HG03135 (cell line): ENCODE measurements around the gene PRKAR1B.

Experiments
- ATAC-seq: cut with Tn5 transposase; IDR thresholded peaks from one replicate; pipeline ENCODE4 v1.9.1; 2021; ENCODE audit warnings: mild to moderate bottlenecking, moderate library complexity; ENCODE audit not compliant: unreplicated experiment

Gene PRKAR1B

DNA sequence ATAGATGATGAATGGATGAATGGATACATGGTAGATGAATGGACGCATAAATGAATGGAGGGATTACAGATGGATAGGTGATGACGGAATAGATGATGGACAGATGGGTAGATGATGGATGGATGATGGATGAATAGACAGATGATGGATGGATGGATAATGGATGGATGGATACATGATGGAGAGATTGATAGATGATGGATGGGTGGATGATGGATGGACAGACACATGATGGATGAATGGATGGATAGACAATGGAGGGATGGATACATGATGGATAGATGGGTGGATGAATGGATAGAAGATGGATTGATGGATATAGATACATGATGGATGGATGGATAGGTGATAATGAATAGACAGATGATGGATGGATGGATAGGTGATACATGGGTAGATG lies 198.6 kb downstream of the PRKAR1B start:
- no peak for ATAC-seq

DNA sequence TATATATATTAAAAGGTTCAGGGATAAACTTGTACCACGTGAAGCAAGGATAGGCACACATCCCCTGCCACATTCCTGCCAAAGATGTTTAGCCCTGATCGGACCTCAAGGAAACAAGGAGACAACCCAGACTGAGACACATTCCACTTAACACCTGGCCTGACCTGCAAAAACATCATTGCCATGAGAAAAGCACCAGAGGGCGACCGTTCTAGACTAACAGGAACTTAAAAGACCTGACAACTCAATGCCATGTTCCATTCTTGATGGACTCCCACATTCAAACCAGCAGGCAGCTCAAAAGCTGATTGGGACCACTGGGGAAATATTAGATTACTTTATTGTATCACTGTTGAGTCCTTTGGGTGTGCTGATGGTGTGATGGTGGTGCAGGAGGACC lies 199.4 kb downstream of the PRKAR1B start:
- no peak for ATAC-seq

DNA sequence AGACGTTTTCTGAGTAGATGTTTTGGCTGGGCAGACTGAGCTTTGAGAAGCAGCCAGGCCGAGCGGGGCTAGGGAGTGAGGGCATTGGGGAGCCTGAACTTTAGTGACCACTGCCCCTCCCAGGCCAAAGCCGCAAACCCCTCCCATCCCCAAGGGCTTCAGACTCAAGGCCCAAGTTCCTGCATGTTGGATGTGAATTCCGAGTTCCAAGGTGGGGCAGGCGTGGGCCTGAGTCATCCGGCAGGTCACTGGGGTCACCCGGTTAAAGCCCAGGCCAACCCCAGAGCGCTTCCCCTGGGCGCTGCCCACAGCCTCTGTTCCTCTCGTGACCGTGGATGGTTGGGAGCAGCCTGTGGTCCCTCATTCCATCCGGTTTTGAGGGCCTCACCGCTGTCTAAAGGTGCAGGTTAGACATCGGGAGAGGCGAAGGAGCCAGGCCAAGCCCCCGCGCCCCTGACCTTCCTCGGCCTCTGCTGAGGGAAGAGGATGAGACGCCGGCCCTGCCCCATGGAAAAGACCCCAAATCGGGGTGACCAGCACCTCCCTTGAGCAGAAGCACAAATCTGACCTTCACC lies 200.5 kb downstream of the PRKAR1B start:
- no peak for ATAC-seq

DNA sequence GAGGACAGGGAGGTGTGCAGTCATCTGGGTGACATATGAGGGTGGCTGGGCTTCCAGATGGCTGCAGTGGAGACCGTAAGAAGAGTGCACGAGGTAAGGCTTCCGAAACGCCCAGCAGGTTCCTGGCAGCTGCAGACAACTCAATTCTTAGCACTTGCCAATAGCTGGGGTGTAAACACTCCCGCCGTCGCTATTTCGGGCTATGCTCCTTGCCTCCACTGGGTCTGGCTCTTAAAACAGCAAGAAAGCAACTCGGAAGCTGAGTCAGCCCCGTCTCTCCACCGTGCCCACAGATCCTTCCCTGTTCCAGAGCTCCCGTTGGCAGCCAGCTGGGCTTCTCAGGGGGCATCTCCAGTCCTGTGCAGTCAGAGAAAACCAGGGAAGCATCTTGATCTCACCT lies 201.3 kb downstream of the PRKAR1B start:
- no peak for ATAC-seq

DNA sequence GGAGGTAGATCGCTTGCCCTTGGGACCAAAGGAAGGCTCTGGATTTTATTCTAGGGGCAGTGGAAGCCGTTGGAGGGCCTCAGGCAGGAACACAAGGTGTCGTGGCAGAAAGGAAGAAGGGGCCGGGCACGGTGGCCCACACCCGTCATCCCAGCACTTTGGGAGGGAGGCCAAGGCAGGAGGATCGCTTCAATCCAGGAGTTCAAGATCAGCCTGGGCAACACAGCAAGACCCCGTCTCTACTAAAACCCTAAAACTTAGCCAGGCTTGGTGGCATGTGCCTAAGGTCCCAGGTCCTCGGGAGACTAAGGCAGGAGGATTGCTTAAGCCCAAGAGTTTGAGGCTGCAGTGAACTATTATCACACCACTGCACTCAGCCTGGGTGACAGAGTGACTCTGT lies 202.3 kb downstream of the PRKAR1B start:
- ATAC-seq, result no peak

DNA sequence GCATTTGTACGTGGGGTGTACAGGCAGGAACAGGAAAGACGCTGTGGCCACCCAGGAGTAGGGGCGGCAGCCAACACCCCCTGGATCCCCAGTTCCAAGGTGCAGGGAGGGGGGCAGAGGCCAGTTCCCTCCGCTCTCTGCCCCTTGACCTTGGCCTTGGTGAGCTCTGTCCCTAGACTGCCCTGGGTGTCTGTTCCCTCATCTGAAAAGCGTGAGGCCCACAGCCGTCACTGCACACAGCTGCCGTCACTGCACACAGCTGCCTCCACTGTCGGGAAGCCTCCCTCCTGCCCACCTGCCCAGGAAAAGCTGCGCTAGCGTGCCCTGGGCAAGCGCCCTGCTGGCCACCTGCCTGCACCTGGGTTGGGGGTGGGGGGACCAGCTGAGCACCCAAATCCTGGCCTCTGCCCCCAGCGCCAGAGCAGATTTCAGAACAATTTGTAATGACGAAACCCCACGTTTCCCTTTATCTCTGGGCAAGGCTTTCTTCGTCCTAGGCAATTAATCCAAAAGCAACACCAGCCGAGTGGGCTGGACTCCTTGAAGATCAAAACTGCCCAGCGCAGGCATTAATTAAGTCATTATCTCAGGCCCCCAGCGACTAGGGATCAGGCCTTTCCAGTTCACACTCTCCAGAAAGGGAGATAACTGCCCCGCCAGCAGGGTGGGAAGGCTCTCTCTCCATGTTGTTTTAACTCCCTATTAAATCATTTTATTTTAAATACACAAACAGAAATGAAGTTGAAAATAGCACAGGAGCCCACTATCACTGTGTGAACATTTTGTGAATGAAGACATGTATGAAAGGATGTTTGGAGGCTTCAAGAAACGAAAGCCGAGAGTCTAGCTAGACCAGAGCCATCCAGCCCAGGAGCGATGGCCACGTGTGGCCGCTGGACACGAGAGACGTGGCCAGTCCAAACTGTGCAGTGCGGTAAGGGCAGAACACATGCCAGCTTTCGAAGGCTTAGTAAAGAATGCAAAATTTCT lies 203.4 kb downstream of the PRKAR1B start:
- no peak for ATAC-seq

DNA sequence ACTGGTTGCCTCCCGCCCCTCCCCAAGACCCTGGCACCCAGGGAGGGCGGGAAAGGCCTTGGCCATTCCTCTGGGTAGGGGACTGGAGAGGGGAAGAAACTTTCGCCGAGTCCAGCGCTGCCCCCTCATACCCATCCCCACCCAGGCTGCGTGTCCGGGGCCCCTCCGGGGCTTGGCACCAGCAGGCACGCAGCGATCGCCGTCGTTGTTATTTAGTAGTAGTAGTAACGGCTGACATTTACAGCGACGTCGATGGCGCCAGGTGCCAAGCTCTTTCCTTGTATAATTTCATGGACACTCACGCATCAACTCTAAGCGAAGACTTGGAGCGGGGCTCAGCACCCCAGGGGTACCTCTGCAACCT lies 204.1 kb downstream of the PRKAR1B start:
- no peak for ATAC-seq

DNA sequence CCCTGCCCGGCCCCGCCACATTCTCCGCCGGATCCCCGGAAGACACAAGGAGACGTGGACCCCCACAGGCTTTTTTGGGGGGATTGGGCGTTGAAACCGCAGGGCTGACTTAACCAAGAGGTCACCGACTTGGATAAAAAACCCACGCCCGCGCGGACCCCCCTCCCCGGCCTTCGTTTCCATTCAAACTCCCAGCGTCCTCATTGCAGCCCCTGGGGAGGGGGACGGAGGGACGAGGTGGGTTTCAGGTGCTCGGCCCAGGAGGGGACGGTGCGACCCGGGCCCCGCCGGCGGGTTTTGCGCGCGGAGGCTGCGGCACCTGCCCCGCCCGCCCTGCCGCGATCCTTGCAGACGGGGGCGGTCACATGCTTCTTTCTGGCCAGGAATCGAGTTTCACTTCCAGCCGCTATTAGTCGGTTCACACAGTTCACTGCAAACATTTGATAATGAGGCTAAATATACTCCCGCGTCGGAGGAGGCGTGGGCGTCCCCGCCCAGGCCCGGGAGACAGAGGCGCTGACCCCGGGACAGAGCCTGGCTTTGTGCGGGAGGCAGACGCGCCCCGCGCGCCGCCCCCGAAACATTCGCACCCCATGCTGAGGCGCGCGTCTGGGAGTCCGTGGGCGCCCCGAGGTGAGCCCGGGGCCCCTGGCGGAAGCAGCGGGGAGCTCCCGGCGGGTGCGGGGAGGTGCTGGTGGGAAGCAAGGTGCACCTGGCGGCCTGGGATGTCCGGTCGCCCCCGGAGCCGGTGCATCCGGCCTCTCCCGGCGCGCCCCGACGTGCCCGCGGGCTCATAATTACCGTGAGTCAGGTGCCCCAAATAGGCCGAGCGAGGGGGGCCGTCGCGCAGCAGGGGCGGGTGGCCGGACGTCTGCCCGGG lies 204.8 kb downstream of the PRKAR1B start:
- ATAC-seq, result no peak

DNA sequence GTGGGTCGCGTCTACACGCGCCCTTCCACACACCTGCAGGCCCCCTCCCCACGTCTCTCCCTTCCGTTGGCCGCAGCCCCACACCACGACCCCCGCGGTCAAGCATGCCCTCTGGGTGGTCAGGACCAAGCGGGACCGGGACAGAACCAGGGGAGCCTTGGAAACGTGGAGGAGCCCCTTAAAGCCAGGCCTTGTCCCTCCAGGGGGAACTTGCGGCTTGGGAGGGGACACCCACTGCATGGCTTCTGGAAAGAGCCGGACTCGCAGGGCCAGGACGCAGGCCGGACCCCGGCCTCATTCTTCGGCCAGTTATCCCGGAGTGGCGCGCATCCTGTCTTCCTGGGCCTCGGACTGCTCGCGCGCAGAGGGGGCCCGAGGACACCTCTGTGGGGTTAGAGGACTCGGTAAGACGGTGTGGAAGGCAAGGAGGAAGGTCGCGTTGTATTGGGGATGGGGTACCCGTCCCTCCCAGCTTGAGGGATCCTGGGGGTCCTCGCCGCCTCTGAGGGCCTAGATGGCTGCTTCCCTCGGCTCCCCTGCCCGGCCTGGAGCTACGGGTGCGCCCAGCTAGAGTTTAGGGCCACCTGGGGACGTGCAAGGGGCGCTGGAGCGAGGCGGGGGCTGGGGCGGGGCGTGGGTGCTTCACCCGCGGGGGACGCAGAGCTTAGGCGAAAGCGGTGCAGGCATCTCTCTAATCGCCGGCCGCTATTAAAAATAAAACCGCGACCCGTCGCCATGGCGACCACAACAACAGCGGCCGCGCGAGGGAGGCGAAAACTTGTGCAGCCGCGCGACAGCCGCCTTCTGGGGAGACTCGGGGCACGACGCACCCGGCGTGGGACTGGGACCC lies 205.6 kb downstream of the PRKAR1B start:
- ATAC-seq, result no peak

DNA sequence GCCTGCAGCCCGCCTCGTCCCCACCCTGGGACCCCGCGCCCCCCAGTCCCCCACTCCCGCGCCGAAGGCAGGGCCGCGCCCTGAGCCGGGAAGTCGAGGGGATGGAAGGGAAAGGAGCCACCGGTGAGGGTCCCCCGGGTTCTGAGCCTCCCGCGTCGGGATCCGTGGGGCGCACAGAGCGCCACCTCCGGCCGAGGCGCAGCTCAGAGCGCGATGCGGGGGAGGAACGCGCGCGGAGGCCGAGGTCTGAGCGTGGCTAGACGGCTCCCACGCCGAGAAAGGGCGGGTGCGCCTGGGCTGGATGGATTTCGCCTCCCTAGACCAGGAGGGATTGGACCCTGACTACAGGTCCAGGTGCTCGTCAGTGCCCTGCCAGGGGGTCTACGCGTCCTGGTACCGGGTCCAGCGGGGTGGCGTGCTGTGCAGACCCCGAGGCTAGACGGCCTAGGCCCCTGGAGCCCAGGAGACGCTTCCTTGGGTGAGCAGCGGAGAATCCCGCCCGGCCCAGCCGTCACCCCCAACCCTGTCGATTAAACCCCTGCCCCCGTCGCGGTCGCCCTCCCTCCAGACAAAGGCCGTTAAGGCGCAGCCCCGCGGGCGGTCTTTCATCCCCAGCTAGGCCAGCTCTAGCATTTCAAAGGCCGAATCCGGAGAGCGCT lies 206.4 kb downstream of the PRKAR1B start:
- no peak for ATAC-seq

DNA sequence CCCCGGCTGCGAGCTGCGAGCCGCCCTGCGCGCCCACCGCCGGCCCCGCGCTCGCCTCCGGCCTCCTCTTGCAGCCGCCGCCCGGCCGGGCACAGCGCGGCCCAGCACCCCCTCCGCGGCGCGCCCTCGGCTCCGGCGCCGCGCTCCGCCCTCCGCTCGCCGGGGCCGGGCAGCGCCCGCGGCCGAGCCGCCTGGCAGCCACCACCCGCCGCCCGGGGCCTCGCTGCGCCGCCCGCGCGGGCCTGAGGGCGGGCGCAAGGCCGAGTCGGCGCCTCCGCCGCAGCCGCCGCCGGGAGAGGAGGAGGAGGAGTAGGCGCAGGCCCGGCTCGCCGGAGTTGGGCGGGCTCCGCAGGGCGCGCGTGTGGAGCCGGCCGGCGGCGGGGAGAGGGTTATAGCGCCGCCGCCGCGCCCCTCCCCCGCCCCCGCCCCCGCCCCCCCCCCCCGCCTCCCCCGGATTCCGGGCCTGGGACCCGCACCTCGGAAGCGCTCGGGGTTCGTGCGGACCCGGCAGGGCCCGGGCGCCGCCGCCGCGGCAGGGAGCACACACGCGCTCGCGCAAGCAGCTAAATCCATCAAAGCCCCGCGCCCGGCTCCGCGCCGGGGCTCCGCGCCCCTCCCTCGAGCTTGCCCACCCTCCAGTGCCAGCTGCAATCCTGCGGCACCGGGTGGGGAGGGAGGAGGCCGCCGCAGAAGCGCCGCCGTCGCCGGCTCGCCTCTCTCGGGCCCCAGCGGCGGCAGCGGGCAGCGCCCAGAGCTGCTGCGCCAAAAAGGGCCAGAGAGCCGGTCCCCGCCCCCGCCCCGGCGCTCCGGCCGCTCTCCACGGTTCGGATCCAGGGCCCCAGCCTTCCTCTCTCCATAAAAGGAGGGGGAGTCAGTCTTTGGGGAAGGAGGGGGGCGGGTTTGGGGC lies 207.3 kb downstream of the PRKAR1B start, which contains the start of gene PDGFA:
TSS of gene PDGFA (minus strand) at position 363 of the 907 bp plus-strand sequence. CDS start 845 bp downstream, outside the sequence.
- no peak for ATAC-seq

DNA sequence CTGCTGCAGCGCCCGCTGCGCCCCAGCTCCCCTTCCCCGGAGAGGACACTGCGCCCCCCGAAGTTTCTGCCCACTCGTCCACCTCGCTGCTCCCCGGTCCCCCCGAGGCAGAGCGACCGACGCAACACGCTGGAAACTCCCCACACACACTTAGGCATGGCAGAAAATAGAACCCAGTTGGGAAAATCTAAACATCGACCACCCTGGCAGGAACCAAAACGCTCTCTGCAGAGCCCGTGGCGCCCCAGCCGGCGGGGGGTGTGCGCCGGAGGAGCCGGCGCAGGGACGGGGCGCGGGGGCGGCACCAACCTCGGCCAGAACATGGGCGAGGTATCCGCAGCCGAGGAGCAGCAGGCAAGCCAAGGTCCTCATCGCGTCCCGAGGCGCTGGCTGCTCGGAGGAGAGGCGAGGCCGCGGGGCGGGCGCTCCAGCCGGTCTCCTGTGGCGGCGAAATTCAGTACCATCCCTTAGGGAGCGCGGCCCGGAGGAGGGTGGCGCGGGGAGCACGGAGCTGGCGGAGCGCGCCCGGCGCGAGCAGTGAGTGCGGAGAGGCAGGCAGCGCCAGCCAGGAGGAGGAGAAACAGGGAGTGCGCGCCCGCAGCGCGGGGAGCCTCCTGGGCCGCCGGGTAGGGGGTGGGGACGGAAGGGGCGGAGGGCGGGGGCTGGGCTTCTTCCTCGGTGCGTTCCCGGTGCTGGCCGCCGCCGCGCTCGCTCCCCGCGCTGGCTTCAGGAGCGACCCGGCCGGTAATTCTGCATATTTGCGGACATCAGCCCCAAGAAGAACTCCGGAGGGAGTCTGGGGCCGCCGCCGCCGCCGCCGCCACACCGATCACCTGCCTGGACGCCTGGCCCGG lies 208.2 kb downstream of the PRKAR1B start:
- ATAC-seq, result no peak

DNA sequence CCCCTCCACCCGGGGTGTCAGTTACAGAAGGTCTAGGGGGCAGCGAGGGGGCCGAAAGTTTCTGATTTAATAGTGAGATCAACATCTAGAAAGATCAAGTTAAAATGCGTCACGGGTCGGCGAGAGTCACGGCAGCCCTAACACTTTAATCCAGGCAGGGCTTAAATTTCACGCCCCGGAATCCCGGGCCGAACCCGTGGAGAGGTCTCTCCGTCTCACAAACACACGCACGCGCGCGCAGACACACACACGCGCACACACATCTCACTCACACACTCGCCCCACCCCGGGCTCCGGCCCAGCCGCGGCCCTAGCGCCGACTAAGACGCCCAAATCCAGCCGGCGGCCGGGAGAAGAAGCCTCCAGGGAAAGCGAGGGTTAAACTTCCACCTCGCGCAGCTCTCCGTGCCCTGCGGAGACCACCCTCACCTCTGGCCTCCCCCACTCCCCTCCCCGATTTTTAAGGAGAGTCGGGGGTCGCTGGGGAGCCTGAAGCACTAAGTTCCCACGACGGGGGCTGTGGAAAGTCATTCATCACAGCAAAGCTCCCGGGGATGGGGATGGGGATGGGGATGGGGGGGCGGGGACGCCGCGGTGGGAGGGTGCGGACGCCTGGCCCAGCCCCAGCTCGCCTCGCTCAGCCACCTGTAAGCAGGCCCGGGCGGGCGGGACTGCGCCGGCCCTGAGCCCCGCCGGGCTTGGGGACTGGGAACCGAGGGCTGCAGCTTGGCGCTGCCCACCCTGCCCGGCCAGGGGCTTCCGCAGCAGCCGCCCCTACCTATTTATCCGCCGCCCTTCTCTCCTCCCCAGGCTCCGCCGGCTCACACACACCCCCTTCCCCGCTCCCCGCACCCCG lies 209.1 kb downstream of the PRKAR1B start:
- no peak for ATAC-seq

DNA sequence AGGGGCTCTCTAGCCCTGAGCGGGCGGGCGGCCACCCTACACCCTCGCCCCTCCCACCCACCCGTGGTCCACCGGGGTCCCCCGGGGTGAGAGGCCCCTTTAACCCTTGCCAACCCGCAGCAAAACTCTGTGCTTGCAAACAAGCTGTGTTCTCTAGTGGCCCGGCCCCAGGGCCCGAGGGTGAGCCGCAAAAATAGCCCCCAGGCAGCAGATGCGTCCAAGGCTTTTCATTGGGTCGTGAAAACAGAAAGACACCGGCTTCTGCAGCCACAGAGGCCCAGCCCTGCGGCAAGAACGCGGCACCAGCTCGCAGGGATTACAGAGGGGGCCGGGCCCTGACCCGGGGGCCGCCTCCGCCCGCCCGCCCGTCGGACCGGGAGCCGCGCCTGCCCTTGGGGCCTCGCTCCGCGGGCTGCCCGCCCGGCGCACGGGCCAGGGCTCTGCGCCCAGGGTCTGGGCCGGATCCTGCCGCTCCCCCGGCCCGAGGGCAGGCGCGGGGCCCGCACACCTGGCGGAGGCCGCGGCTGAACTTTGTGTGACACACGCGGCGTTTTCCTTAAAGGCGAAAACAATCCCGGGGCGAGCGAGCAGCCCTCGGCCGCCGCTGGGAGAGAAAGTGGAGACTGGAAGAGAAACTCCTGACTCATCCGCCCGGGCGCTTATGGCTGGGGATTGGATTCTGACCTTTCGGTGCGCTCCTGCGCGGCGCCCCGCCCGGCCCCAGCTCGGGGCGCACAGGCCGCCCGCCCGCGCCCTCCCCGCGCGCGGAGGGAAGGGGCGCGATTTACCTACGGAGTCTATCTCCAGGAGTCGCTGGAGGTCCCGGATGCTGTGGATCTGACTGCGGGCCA lies 210.2 kb downstream of the PRKAR1B start:
- ATAC-seq, result no peak

DNA sequence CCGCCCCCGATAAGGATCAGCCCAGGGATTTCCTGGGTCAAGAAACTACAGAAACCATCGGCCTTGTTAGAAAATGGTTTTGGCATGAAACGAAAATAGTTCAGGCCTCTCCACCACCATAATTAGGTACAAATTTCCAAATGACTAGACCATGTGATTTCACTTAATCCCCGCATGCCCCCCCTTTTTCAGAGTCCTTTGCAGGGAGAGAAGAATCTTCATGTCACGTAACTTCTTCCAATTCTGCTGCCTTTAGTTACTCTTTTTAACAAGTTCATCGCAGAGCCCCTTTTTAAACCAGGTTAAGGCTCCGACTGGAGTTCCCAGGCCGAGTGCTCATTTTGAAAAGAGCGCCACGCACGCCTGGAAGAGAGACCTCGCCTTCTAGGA lies 210.9 kb downstream of the PRKAR1B start:
- no peak for ATAC-seq

DNA sequence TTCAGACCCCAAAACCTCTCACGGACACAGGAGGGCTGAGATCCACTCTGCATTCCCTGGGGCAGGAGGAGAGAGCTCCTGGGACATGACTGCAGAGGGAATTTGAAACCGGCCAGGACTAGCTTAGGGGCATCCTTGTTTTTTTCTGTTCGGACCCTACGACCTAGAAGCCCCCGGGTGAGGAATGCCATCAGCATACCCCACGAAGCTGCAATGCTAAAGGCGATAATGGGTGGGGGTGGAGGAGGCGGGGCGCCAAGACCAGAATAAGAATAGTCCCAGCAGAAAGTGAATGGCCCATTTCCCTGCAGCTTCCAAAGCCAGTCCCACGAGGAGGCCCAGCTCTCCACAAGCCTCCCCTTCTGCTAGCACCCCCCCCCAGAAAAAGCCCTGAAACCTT lies 211.5 kb downstream of the PRKAR1B start:
- ATAC-seq, result no peak
